Peyer's patch (tissue), 4 donors: ENCODE measurements around the gene NEDD4L. TPM values are rescaled to one million over a fixed set of nuclear protein-coding genes. Genes with fewer than 3 reads are reported as not detected.

Experiments used
- DNase-seq, 3 donors: peaks; one replicate each; pipeline ENCODE4 v3.0.0-alpha.2; 2017 to 2019
- H3K27ac ChIP-seq, 4 donors: fragments of 200-600 bp; sonication (generic); one replicate each; pipeline ENCODE4 v1.5.1; 2016 to 2019
- H3K27me3 ChIP-seq, 2 donors: fragments of 200-600 bp; sonication (generic); one replicate each; pipeline ENCODE4 v1.5.1; 2019
- H3K36me3 ChIP-seq, 3 donors: fragments of 200-600 bp; sonication (generic); one replicate each; pipeline ENCODE4 v1.5.1; 2016 to 2019
- H3K4me1 ChIP-seq, 4 donors: fragments of 200-600 bp; sonication (generic); one replicate each; pipeline ENCODE4 v1.5.1; 2016 to 2019
- H3K4me3 ChIP-seq, 4 donors: fragments of 200-600 bp; sonication (generic); 1 replicate in 3 of 4; 2 replicates in 1 of 4; pipeline ENCODE4 v1.5.1; 2016 to 2019; ENCODE audit warnings: mild to moderate bottlenecking in 1 of 4
- H3K9me3 ChIP-seq, 4 donors: fragments of 200-600 bp; sonication (generic); one replicate each; pipeline ENCODE4 v1.5.1; 2016 to 2019; ENCODE audit warnings: mild to moderate bottlenecking in 1 of 4
- POLR2A ChIP-seq, 2 donors: fragments of 450-650 bp; IDR thresholded peaks; one replicate each; pipeline ENCODE4 v1.5.1; 2017; ENCODE audit warnings: antibody characterized with exemption in 2 of 2, mild to moderate bottlenecking in 2 of 2, moderate library complexity in 2 of 2
- total RNA-seq, 4 donors: library from RNA; depleted of rRNA; stranded (reverse); fragments of >200 nt; gene quantifications; one replicate each; pipeline ENCODE4 v1.1.0, GENCODE V29; 2016
- TF ChIP-seq, protein P1 (sequence below), 6 experiments: fragments of 450-650 bp in 4 of 6; fragments of 200-600 bp in 2 of 6; sonication (generic) in 1 of 6; IDR thresholded peaks; one replicate each; pipeline ENCODE4 v1.5.1; 2017 to 2019; ENCODE audit warnings: antibody characterized with exemption in 6 of 6, mild to moderate bottlenecking in 3 of 6, moderate library complexity in 1 of 6

NEDD4L gene
- total RNA-seq, 4 donors from 2014 or later: 213 to 312 (median 277) TPM

DNA sequence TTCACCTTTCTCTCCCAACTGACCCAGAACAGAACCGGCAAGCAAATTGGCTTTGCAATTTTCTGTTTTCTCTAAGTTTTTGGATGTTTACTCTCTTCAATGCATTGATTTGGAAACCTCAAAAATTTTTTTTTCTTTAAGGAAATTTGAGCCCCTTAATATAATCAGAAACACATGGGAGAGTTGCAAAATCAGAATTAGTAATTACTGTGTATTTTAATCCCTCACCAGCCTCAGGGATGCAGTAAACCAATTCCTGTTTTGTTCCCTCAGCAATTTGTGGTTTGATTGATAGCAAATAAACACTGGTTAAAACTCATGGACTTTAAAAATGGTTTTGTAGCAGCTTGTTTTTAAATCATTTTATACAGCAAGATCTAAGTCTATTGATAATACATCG, 281.5 kb downstream of the NEDD4L start:
- no peak for DNase-seq
- Histone ChIP-seq H3K9me3 (no peaks in the 10 kb centered on the region), H3K36me3 (peaks cover 0 to 62% (median 0%) of the 10 kb centered on the region in 3 donors), H3K4me3 (no peak overlapping the region), H3K4me1 (peaks cover 0 to 4% (median 1%) of the 10 kb centered on the region in 4 donors), H3K27me3 (no peaks in the 10 kb centered on the region), H3K27ac (no peak overlapping the region)
- TF ChIP-seq, protein P1, sequence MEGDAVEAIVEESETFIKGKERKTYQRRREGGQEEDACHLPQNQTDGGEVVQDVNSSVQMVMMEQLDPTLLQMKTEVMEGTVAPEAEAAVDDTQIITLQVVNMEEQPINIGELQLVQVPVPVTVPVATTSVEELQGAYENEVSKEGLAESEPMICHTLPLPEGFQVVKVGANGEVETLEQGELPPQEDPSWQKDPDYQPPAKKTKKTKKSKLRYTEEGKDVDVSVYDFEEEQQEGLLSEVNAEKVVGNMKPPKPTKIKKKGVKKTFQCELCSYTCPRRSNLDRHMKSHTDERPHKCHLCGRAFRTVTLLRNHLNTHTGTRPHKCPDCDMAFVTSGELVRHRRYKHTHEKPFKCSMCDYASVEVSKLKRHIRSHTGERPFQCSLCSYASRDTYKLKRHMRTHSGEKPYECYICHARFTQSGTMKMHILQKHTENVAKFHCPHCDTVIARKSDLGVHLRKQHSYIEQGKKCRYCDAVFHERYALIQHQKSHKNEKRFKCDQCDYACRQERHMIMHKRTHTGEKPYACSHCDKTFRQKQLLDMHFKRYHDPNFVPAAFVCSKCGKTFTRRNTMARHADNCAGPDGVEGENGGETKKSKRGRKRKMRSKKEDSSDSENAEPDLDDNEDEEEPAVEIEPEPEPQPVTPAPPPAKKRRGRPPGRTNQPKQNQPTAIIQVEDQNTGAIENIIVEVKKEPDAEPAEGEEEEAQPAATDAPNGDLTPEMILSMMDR (IDR thresholded peaks at IDR 0.05): no peak
- TF ChIP-seq POLR2A (IDR thresholded peaks at IDR 0.05): no peak

DNA sequence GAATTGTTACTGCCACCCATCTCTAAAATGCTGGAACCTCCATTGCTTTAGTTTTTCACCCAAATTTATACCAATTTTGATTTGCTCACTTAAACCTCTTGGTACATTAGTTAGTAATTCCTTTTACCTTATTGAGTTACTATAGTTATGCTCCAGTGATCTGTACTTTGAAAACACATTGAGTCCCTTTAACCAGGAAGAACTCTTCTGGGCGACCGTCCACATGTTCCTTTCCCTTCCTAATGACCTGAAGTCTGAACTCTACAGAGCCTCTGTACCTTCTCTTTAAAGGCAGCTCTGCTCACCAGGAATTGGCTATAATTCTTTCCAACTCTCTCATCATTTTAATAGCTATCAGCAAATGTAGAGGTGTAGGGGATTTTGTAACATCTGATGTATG, 290.0 kb downstream of the NEDD4L start:
- H3K4me3 ChIP-seq: no peak overlapping the region
- no peaks in the 10 kb centered on the region for H3K27me3 ChIP-seq
- H3K36me3 ChIP-seq: peaks cover 0 to 51% (median 3%) of the 10 kb centered on the region in 3 donors
- DNase-seq: no peak
- no peaks in the 10 kb centered on the region for H3K9me3 ChIP-seq
- TF ChIP-seq, protein P1 (IDR thresholded peaks at IDR 0.05): no peak
- TF ChIP-seq POLR2A (IDR thresholded peaks at IDR 0.05): no peak
- H3K4me1 ChIP-seq: peaks cover 0 to 4% (median 0%) of the 10 kb centered on the region in 4 donors
- no peak overlapping the region for H3K27ac ChIP-seq

DNA sequence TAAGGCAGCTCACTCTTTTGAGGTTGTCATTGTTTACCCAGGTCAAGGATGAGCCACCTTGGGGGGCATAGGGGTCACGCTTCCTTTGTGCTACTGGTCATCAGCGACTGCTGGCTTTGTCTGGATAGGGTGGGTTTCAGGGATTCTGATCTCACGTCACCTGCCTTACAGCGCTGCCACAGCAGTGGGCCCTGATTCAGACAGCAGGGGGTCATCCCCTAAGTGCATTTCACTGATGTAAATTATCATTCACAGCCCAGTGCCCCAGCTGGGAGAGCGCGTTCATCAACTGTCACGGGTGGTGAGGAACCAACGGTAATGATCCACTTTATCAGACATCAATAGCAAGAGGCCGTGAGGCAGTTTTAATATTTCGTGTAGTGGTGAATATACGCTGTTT, 291.2 kb downstream of the NEDD4L start:
- Histone ChIP-seq H3K4me3 (no peak overlapping the region), H3K36me3 (peaks cover 0 to 40% (median 3%) of the 10 kb centered on the region in 3 donors), H3K9me3 (no peaks in the 10 kb centered on the region), H3K4me1 (peaks cover 0 to 4% (median 0%) of the 10 kb centered on the region in 4 donors), H3K27ac (no peak overlapping the region), H3K27me3 (no peaks in the 10 kb centered on the region)
- TF ChIP-seq, protein P1 (IDR thresholded peaks at IDR 0.05): no peak
- no peak for TF ChIP-seq POLR2A (IDR thresholded peaks at IDR 0.05)
- no peak for DNase-seq

DNA sequence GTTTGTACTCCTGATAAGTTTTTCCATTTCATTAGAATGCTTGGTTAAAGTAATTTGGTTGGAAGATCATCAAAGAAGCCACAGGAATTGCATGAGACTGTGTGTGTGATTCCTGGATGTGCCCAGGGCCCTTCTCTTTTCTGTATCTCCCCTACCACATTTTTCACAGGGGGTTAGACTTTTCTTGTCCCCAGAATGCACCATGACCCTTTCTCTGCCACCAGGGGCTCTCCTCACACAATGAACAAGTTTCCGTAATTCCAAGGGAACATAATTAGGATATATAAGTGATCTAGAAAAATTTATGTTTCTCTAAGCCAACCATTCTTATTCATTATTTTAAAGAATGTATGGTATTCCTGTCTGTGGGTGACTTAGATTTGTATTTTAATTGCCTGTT, 291.8 kb downstream of the NEDD4L start:
- no peak overlapping the region for H3K27ac ChIP-seq
- TF ChIP-seq POLR2A (IDR thresholded peaks at IDR 0.05): no peak
- TF ChIP-seq, protein P1 (IDR thresholded peaks at IDR 0.05): no peak
- H3K4me1 ChIP-seq: peaks cover 0 to 4% (median 0%) of the 10 kb centered on the region in 4 donors
- no peak for DNase-seq
- no peaks in the 10 kb centered on the region for H3K27me3 ChIP-seq
- H3K4me3 ChIP-seq: no peak overlapping the region
- peaks cover 0 to 34% (median 3%) of the 10 kb centered on the region in 3 donors for H3K36me3 ChIP-seq
- no peaks in the 10 kb centered on the region for H3K9me3 ChIP-seq

DNA sequence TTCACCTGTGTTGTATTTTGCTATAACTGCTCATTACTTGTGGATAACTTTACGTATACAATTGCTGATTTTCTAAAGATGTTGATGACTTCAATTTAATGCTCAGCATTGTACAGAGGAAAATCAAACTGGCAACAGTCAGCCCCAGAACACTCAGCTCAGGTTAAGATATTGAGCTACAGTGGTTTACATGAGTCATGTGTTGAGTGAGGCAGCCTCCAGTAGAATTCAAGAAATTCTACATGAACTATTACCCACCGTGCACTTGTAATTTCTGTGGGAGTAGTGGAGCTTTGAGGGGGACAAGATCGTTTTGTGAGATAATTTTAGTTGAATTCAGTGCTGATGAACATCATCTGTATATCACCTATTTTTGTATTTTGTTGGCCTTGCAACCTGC, 292.6 kb downstream of the NEDD4L start:
- no peaks in the 10 kb centered on the region for H3K27me3 ChIP-seq
- H3K9me3 ChIP-seq: no peaks in the 10 kb centered on the region
- TF ChIP-seq POLR2A (IDR thresholded peaks at IDR 0.05): no peak
- peak overlapping the region in 1 of 4 donors; percentile 66 for H3K27ac ChIP-seq
- peaks cover 0 to 4% (median 0%) of the 10 kb centered on the region in 4 donors for H3K4me1 ChIP-seq
- H3K36me3 ChIP-seq: peaks cover 0 to 34% (median 3%) of the 10 kb centered on the region in 3 donors
- no peak for DNase-seq
- no peak overlapping the region for H3K4me3 ChIP-seq

DNA sequence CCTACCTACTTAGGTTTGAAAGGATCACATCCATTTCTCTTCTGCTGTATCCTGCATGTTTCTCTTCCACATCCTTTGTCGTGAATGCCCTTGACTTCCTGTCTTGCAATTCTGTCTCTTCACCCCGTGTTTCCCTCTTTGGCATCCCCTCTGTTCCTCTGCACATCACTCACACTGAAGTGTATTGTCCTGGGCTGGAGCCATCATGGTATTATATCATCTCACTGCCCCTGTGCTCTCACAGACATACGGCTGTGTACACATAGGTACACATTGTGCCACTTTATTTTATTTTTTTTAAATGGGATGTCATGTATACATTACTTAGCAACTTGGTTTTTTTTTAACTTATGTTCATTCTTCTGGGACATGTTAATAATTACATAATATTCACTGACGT, 293.3 kb downstream of the NEDD4L start:
- H3K27me3 ChIP-seq: no peaks in the 10 kb centered on the region
- no peaks in the 10 kb centered on the region for H3K9me3 ChIP-seq
- DNase-seq: no peak
- H3K27ac ChIP-seq: peak overlapping the region in 1 of 4 donors; percentile 66
- no peak overlapping the region for H3K4me3 ChIP-seq
- H3K36me3 ChIP-seq: peaks cover 0 to 37% (median 3%) of the 10 kb centered on the region in 3 donors
- peaks cover 0 to 4% (median 0%) of the 10 kb centered on the region in 4 donors for H3K4me1 ChIP-seq
- no peak for TF ChIP-seq POLR2A (IDR thresholded peaks at IDR 0.05)
- TF ChIP-seq, protein P1 (IDR thresholded peaks at IDR 0.05): no peak
